ENCODE data around the gene ADAMTS7.
"Not testable (repeated sequence)": the region's sequence is repeated elsewhere in the genome, so short reads cannot be mapped to it uniquely, and the experiment has no call there.

Gene ADAMTS7

DNA sequence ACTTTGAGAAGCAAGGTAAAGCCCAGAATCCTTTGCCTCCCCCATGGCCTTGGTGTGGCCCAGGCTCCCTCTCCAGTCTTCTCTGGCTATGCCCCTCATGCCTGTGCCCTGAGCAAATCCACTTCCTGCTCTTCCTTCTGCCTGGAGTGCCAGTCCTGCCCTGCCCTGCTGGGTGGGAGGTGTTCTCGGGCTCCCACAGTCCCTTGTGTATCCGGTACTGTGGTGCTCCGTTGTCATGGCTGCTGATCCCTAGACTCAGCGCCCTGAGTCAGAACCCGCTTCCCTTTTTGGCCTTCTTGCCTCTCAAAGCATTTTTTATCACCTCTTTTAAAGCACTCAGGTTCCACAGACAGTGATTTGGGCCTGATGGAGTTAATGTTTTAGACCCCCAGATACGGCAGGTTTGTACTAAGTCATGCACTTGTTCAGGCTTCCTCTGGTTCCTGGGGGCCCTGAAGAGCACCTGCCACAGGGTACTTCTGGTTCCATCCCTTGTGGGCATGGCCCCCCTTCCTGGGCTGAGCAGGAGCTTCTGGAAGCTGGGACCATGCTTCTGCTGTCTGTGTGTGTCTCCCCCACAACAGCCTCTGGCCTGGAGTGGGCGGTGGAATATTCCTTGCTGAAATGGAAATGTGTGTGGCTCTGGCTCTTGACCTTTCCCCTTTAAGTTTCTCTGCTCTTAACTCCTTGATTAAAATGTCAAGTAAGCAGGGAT is 29.6 kb upstream of the ADAMTS7 start:
- Histone ChIP-seq H2BK5ac (ENCODE audit: low read length) (peak overlapping the region; percentile 63), H3K4me1 (ENCODE audit: control insufficient read depth in 2 of 2, insufficient read depth in 1 of 2, low read depth in 1 of 2, low read length in 2 of 2) (peaks cover 3 to 11% of the 10 kb centered on the region in 2 donors), H4K91ac (ENCODE audit: low read depth, low read length, poor library complexity) (no peak overlapping the region), H3K79me1 (ENCODE audit: low read depth, low read length) (no peaks in the 10 kb centered on the region), H3K4me3 (ENCODE audit: low read length in 2 of 2) (no peak overlapping the region), H3K4ac (ENCODE audit: low read length) (no peak overlapping the region), H2AFZ (ENCODE audit: low read length) (peak overlapping the region; percentile 44), H3K27ac (replicated peaks; ENCODE audit: low read length) (no peak overlapping the region), H2BK15ac (ENCODE audit: low read length) (no peak overlapping the region), H2BK120ac (ENCODE audit: low read depth, low read length) (no peak overlapping the region), H3K9ac (ENCODE audit: low read depth, low read length, poor library complexity) (no peak overlapping the region), H2BK12ac (ENCODE audit: low read length) (no peak overlapping the region), H2AK5ac (ENCODE audit: low read depth, low read length) (no peak overlapping the region), H3K9me3 (replicated peaks in 1 of 2; ENCODE audit: control insufficient read depth in 2 of 2, insufficient read depth in 1 of 2, low read depth in 1 of 2, low read length in 2 of 2) (no peaks in the 10 kb centered on the region), H3K23ac (ENCODE audit: low read depth, low read length, poor library complexity) (no peak overlapping the region), H3K27me3 (ENCODE audit: control insufficient read depth in 3 of 3, insufficient read depth in 3 of 3, low read depth in 1 of 3, low read length in 3 of 3) (no peaks in the 10 kb centered on the region), H3K14ac (ENCODE audit: low read length) (no peak overlapping the region), H4K8ac (ENCODE audit: low read depth, low read length) (no peak overlapping the region), H3K36me3 (replicated peaks in 1 of 2; ENCODE audit: control insufficient read depth in 2 of 2, insufficient read depth in 2 of 2, low read length in 2 of 2) (no peaks in the 10 kb centered on the region), H3K4me2 (ENCODE audit: insufficient read depth, low read length, poor library complexity, severe bottlenecking) (no peak overlapping the region), H3K18ac (ENCODE audit: low read length) (peak overlapping the region; percentile 62)
- WGBS, 2 donors (ENCODE audit: extremely low coverage in 2 of 2, insufficient read length in 2 of 2, insufficient replicate concordance in 1 of 2): no CpG with 5 or more reads among the region's 7 CpGs
- DNase-seq (ENCODE audit: low spot score): no peak

GRCh38 chr15:78839151-78839550 is 27.9 kb upstream of the ADAMTS7 start:
- not testable (repeated sequence) for H2AFZ ChIP-seq (ENCODE audit: low read length); H3K9me3 ChIP-seq (replicated peaks in 1 of 2; ENCODE audit: control insufficient read depth in 2 of 2, insufficient read depth in 1 of 2, low read depth in 1 of 2, low read length in 2 of 2); H2BK12ac ChIP-seq (ENCODE audit: low read length); H3K4ac ChIP-seq (ENCODE audit: low read length); H3K18ac ChIP-seq (ENCODE audit: low read length); H2AK5ac ChIP-seq (ENCODE audit: low read depth, low read length); H3K4me2 ChIP-seq (ENCODE audit: insufficient read depth, low read length, poor library complexity, severe bottlenecking); H3K79me1 ChIP-seq (ENCODE audit: low read depth, low read length); H2BK120ac ChIP-seq (ENCODE audit: low read depth, low read length); H3K27ac ChIP-seq (replicated peaks; ENCODE audit: low read length); H2BK15ac ChIP-seq (ENCODE audit: low read length); H3K36me3 ChIP-seq (replicated peaks in 1 of 2; ENCODE audit: control insufficient read depth in 2 of 2, insufficient read depth in 2 of 2, low read length in 2 of 2); H3K23ac ChIP-seq (ENCODE audit: low read depth, low read length, poor library complexity); H4K91ac ChIP-seq (ENCODE audit: low read depth, low read length, poor library complexity); H2BK5ac ChIP-seq (ENCODE audit: low read length); H3K9ac ChIP-seq (ENCODE audit: low read depth, low read length, poor library complexity); H3K4me3 ChIP-seq (ENCODE audit: low read length in 2 of 2); H4K8ac ChIP-seq (ENCODE audit: low read depth, low read length); H3K27me3 ChIP-seq (ENCODE audit: control insufficient read depth in 3 of 3, insufficient read depth in 3 of 3, low read depth in 1 of 3, low read length in 3 of 3); H3K14ac ChIP-seq (ENCODE audit: low read length); DNase-seq (ENCODE audit: low spot score)
- WGBS, 2 donors (ENCODE audit: extremely low coverage in 2 of 2, insufficient read length in 2 of 2, insufficient replicate concordance in 1 of 2): no CpG with 5 or more reads among the region's 6 CpGs
- H3K4me1 ChIP-seq (ENCODE audit: control insufficient read depth in 2 of 2, insufficient read depth in 1 of 2, low read depth in 1 of 2, low read length in 2 of 2): peaks cover 3 to 11% of the 10 kb centered on the region in 2 donors

- H3K9ac ChIP-seq (ENCODE audit: low read depth, low read length, poor library complexity): no peak overlapping the region
- no peak overlapping the region for H3K18ac ChIP-seq (ENCODE audit: low read length)
- WGBS, 2 donors (ENCODE audit: extremely low coverage in 2 of 2, insufficient read length in 2 of 2, insufficient replicate concordance in 1 of 2): no CpG with 5 or more reads among the region's 3 CpGs
- H3K36me3 ChIP-seq (replicated peaks in 1 of 2; ENCODE audit: control insufficient read depth in 2 of 2, insufficient read depth in 2 of 2, low read length in 2 of 2): no peaks in the 10 kb centered on the region
- no peak overlapping the region for H2BK12ac ChIP-seq (ENCODE audit: low read length)
- no peak overlapping the region for H3K4me2 ChIP-seq (ENCODE audit: insufficient read depth, low read length, poor library complexity, severe bottlenecking)
- no peak overlapping the region for H4K8ac ChIP-seq (ENCODE audit: low read depth, low read length)
- no peak overlapping the region for H3K23ac ChIP-seq (ENCODE audit: low read depth, low read length, poor library complexity)
- no peak overlapping the region for H2BK5ac ChIP-seq (ENCODE audit: low read length)
- peaks cover 3 to 11% of the 10 kb centered on the region in 2 donors for H3K4me1 ChIP-seq (ENCODE audit: control insufficient read depth in 2 of 2, insufficient read depth in 1 of 2, low read depth in 1 of 2, low read length in 2 of 2)
- no peak overlapping the region for H3K14ac ChIP-seq (ENCODE audit: low read length)
- no peak overlapping the region for H3K27ac ChIP-seq (replicated peaks; ENCODE audit: low read length)
- H2AFZ ChIP-seq (ENCODE audit: low read length): no peak overlapping the region
- H2AK5ac ChIP-seq (ENCODE audit: low read depth, low read length): no peak overlapping the region
- no peaks in the 10 kb centered on the region for H3K27me3 ChIP-seq (ENCODE audit: control insufficient read depth in 3 of 3, insufficient read depth in 3 of 3, low read depth in 1 of 3, low read length in 3 of 3)
- no peak for DNase-seq (ENCODE audit: low spot score)
- no peaks in the 10 kb centered on the region for H3K79me1 ChIP-seq (ENCODE audit: low read depth, low read length)
- no peak overlapping the region for H2BK15ac ChIP-seq (ENCODE audit: low read length)
- no peak overlapping the region for H3K4ac ChIP-seq (ENCODE audit: low read length)
- no peaks in the 10 kb centered on the region for H3K9me3 ChIP-seq (replicated peaks in 1 of 2; ENCODE audit: control insufficient read depth in 2 of 2, insufficient read depth in 1 of 2, low read depth in 1 of 2, low read length in 2 of 2)
- H4K91ac ChIP-seq (ENCODE audit: low read depth, low read length, poor library complexity): no peak overlapping the region
- H3K4me3 ChIP-seq (ENCODE audit: low read length in 2 of 2): no peak overlapping the region
- no peak overlapping the region for H2BK120ac ChIP-seq (ENCODE audit: low read depth, low read length)
Observed at GRCh38 chr15:78838489-78838888, 27.2 kb upstream of the ADAMTS7 start.

DNA sequence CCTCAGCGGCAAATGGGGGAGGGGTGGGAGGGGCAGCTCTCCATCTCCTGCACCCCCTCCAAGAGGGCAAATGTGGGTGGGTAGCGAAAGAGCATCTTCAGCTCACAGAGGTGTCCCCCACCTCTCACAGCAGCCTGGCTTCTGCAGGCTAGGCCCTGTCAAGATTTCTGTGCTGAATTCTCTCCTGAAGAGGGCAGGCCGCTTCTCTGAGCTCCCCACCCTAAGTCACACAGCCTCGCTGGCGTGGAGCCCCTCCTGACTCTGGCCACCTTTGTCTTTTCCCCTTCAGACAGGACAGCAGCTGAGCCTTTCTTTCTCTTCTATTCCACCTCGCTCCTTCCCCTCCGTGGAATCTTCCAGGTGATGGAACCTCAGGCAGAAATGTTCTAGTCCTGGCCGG is 26.3 kb upstream of the ADAMTS7 start:
- no peak overlapping the region for H2BK15ac ChIP-seq (ENCODE audit: low read length)
- WGBS, 2 donors (ENCODE audit: extremely low coverage in 2 of 2, insufficient read length in 2 of 2, insufficient replicate concordance in 1 of 2): no CpG with 5 or more reads among the region's 8 CpGs
- H2BK120ac ChIP-seq (ENCODE audit: low read depth, low read length): no peak overlapping the region
- H3K18ac ChIP-seq (ENCODE audit: low read length): peak overlapping the region; percentile 19
- H3K9me3 ChIP-seq (replicated peaks in 1 of 2; ENCODE audit: control insufficient read depth in 2 of 2, insufficient read depth in 1 of 2, low read depth in 1 of 2, low read length in 2 of 2): no peaks in the 10 kb centered on the region
- H3K79me1 ChIP-seq (ENCODE audit: low read depth, low read length): no peaks in the 10 kb centered on the region
- H3K27me3 ChIP-seq (ENCODE audit: control insufficient read depth in 3 of 3, insufficient read depth in 3 of 3, low read depth in 1 of 3, low read length in 3 of 3): no peaks in the 10 kb centered on the region
- no peaks in the 10 kb centered on the region for H3K36me3 ChIP-seq (replicated peaks in 1 of 2; ENCODE audit: control insufficient read depth in 2 of 2, insufficient read depth in 2 of 2, low read length in 2 of 2)
- no peak overlapping the region for H3K4me2 ChIP-seq (ENCODE audit: insufficient read depth, low read length, poor library complexity, severe bottlenecking)
- no peak overlapping the region for H4K8ac ChIP-seq (ENCODE audit: low read depth, low read length)
- H3K27ac ChIP-seq (replicated peaks; ENCODE audit: low read length): no peak overlapping the region
- H3K23ac ChIP-seq (ENCODE audit: low read depth, low read length, poor library complexity): no peak overlapping the region
- H3K4ac ChIP-seq (ENCODE audit: low read length): no peak overlapping the region
- H4K91ac ChIP-seq (ENCODE audit: low read depth, low read length, poor library complexity): no peak overlapping the region
- H2AK5ac ChIP-seq (ENCODE audit: low read depth, low read length): no peak overlapping the region
- H3K14ac ChIP-seq (ENCODE audit: low read length): no peak overlapping the region
- H3K4me3 ChIP-seq (ENCODE audit: low read length in 2 of 2): no peak overlapping the region
- DNase-seq (ENCODE audit: low spot score): no peak
- H2AFZ ChIP-seq (ENCODE audit: low read length): no peak overlapping the region
- no peak overlapping the region for H3K9ac ChIP-seq (ENCODE audit: low read depth, low read length, poor library complexity)
- peaks cover 3 to 11% of the 10 kb centered on the region in 2 donors for H3K4me1 ChIP-seq (ENCODE audit: control insufficient read depth in 2 of 2, insufficient read depth in 1 of 2, low read depth in 1 of 2, low read length in 2 of 2)
- H2BK12ac ChIP-seq (ENCODE audit: low read length): peak overlapping the region; percentile 78
- no peak overlapping the region for H2BK5ac ChIP-seq (ENCODE audit: low read length)
